Left lung (tissue), 10 donors: ENCODE data around the gene HMCN1. TPM values are rescaled to one million over a fixed set of nuclear protein-coding genes. Genes with fewer than 3 reads are reported as not detected.

Experiments
- ATAC-seq: fragments of 200-7000 bp; cut with Tn5 transposase; one replicate; pipeline ENCODE4 v1.9.1; 2020; ENCODE audit warnings: moderate library complexity
- DNase-seq, 4 donors: peaks; one replicate each; pipeline ENCODE4 v3.0.0-alpha.2; 2013 to 2020
- H3K27ac ChIP-seq, 2 donors: fragments of 200-600 bp; sonication (generic) in 1 of 2; one replicate each; pipeline versions ENCODE4 v1.5.0 to v1.8.0; 2020 to 2021
- H3K27me3 ChIP-seq, 2 donors: fragments of 200-600 bp; sonication (generic) in 1 of 2; one replicate each; pipeline versions ENCODE4 v1.5.0 to v1.8.0; 2020 to 2021
- H3K36me3 ChIP-seq, 2 donors: fragments of 200-600 bp; sonication (generic) in 1 of 2; one replicate each; pipeline versions ENCODE4 v1.5.0 to v1.8.0; 2020 to 2021
- H3K4me1 ChIP-seq, 2 donors: fragments of 200-600 bp; one replicate each; pipeline ENCODE4 v1.8.0; 2021
- H3K4me3 ChIP-seq, 2 donors: fragments of 200-600 bp; sonication (generic) in 1 of 2; one replicate each; pipeline versions ENCODE4 v1.5.0 to v1.8.0; 2020 to 2021; ENCODE audit warnings: mild to moderate bottlenecking in 1 of 2
- H3K9me3 ChIP-seq, 2 donors: fragments of 200-600 bp; sonication (generic) in 1 of 2; one replicate each; pipeline versions ENCODE4 v1.5.0 to v1.8.0; 2020 to 2021
- CTCF ChIP-seq, 2 donors: fragments of 200-600 bp; sonication (generic) in 1 of 2; IDR thresholded peaks; one replicate each; pipeline versions ENCODE4 v1.5.0 to v1.8.0; 2021; ENCODE audit warnings: antibody characterized with exemption in 2 of 2
- intact Hi-C, 2 donors: fragments of 100-400 bp; cut with DNase I; formaldehyde crosslinking; loops; one replicate each; pipeline versions ENCODE4 v1.11.2 to v1.14.2; 2022
- polyA plus RNA-seq, 6 donors: library from polyadenylated mRNA; unstranded; fragments of 120-200 nt; gene quantifications; one replicate each; pipeline ENCODE4 v1.2.1, GENCODE V29; 2013; ENCODE audit not compliant: insufficient read length in 6 of 6
- total RNA-seq, 2 donors: library from RNA; stranded (reverse); fragmentation: NEBNext Ultra II Directional; extraction: Animal tissue kit (Norgen Biotek cat#: 25700); gene quantifications; one replicate each; pipeline ENCODE4 v1.2.1, GENCODE V29; 2021
- donor health status: DM: no; HTN: yes; CAD: no.
- donor health status: DM: no; HTN: no; CAD: no.

Gene HMCN1
- total and polyA plus RNA-seq, 8 donors = 24.0 to 91.0 (median 48.7) TPM

GRCh38 chr1:185735701-185736064, 1.5 kb downstream of the HMCN1 start:
- intact Hi-C loops = no loop called here
- TF ChIP-seq CTCF (IDR thresholded peaks at IDR 0.05) = no peak
- Histone ChIP-seq H3K4me1 (peaks cover 0 to 20% of the 10 kb centered on the region in 2 donors), H3K36me3 (no peaks in the 10 kb centered on the region), H3K27ac (peak overlapping the region; percentile 75 to 89), H3K27me3 (peaks cover 0 to 45% of the 10 kb centered on the region in 2 donors), H3K4me3 (peak overlapping the region; percentile 28 to 45), H3K9me3 (peaks cover 0 to 8% of the 10 kb centered on the region in 2 donors)
- ATAC-seq = peak; percentile 26
- peak in 1 of 4 donors; percentile 36 for DNase-seq

GRCh38 chr1:185739967-185740366, 5.8 kb downstream of the HMCN1 start:
- Histone ChIP-seq H3K36me3 (no peaks in the 10 kb centered on the region), H3K27me3 (peaks cover 0 to 24% of the 10 kb centered on the region in 2 donors), H3K27ac (no peak overlapping the region), H3K4me1 (peaks cover 0 to 6% of the 10 kb centered on the region in 2 donors), H3K9me3 (peaks cover 0 to 3% of the 10 kb centered on the region in 2 donors), H3K4me3 (no peak overlapping the region)
- no peak for DNase-seq
- intact Hi-C loops = no loop called here
- no peak for TF ChIP-seq CTCF (IDR thresholded peaks at IDR 0.05)
- ATAC-seq = no peak

- Histone ChIP-seq H3K4me3 (no peak overlapping the region), H3K27me3 (peaks cover 0 to 9% of the 10 kb centered on the region in 2 donors), H3K36me3 (no peaks in the 10 kb centered on the region), H3K27ac (no peak overlapping the region), H3K9me3 (peaks cover 0 to 3% of the 10 kb centered on the region in 2 donors), H3K4me1 (no peaks in the 10 kb centered on the region)
- ATAC-seq = peak; percentile 43
- no peak for TF ChIP-seq CTCF (IDR thresholded peaks at IDR 0.05)
- intact Hi-C loops = no loop called here
- DNase-seq = no peak
Observed at GRCh38 chr1:185741551-185741950, 7.4 kb downstream of the HMCN1 start.

- TF ChIP-seq CTCF (IDR thresholded peaks at IDR 0.05) = no peak
- intact Hi-C loops = no loop called here
- no peak overlapping the region for H3K4me3 ChIP-seq
- no peak overlapping the region for H3K27ac ChIP-seq
- DNase-seq = no peak
- peaks cover 0 to 3% of the 10 kb centered on the region in 2 donors for H3K9me3 ChIP-seq
- no peak for ATAC-seq
- H3K4me1 ChIP-seq = no peaks in the 10 kb centered on the region
- H3K36me3 ChIP-seq = no peaks in the 10 kb centered on the region
- H3K27me3 ChIP-seq = peaks cover 0 to 4% of the 10 kb centered on the region in 2 donors
Observed at GRCh38 chr1:185742403-185742802, 8.2 kb downstream of the HMCN1 start.

GRCh38 chr1:185745165-185745564, 11.0 kb downstream of the HMCN1 start:
- Histone ChIP-seq H3K27me3 (no peaks in the 10 kb centered on the region), H3K4me1 (no peaks in the 10 kb centered on the region), H3K9me3 (peaks cover 0 to 2% of the 10 kb centered on the region in 2 donors), H3K36me3 (no peaks in the 10 kb centered on the region), H3K27ac (no peak overlapping the region), H3K4me3 (no peak overlapping the region)
- no peak for TF ChIP-seq CTCF (IDR thresholded peaks at IDR 0.05)
- ATAC-seq (no peak), DNase-seq (no peak)
- intact Hi-C loops = no loop called here
